ENCODE results near the gene COL4A1. TPM values are rescaled to one million over a fixed set of nuclear protein-coding genes. Genes with fewer than 3 reads are reported as not detected.
A peak's percentile ranks its signal among the peaks of the same experiment; 100 is the strongest.

Gene COL4A1
- total RNA-seq, 1 donor from 2014 or later: 756 TPM

GRCh38 chr13:110254751-110255553, 52.0 kb downstream of the COL4A1 start:
- peak overlapping the region; percentile 85 to 95 for H3K27ac ChIP-seq
- intact Hi-C loops (cut with DNase I): no loop called here
- DNase-seq (ENCODE audit: low spot score in 2 of 2): peak in 1 of 2 donors; percentile 61
- no peak overlapping the region for H3K4me3 ChIP-seq
- no peaks in the 10 kb centered on the region for H3K27me3 ChIP-seq
- no peak for TF ChIP-seq CTCF (IDR thresholded peaks at IDR 0.05)
- no peaks in the 10 kb centered on the region for H3K9me3 ChIP-seq
- H3K4me1 ChIP-seq: peaks cover 15 to 54% of the 10 kb centered on the region in 2 donors
- no peaks in the 10 kb centered on the region for H3K36me3 ChIP-seq

- intact Hi-C loops (cut with DNase I): no loop called here
- peak in 1 of 2 donors; percentile 71 for DNase-seq (ENCODE audit: low spot score in 2 of 2)
- Histone ChIP-seq H3K9me3 (no peaks in the 10 kb centered on the region), H3K36me3 (no peaks in the 10 kb centered on the region), H3K27ac (peak overlapping the region; percentile 85 to 95), H3K27me3 (no peaks in the 10 kb centered on the region), H3K4me1 (peaks cover 19 to 57% of the 10 kb centered on the region in 2 donors), H3K4me3 (no peak overlapping the region)
- no peak for TF ChIP-seq CTCF (IDR thresholded peaks at IDR 0.05)
Observed at GRCh38 chr13:110254151-110254679, 52.7 kb downstream of the COL4A1 start.

- Histone ChIP-seq H3K4me1 (peaks cover 19 to 64% of the 10 kb centered on the region in 2 donors), H3K36me3 (no peaks in the 10 kb centered on the region), H3K9me3 (no peaks in the 10 kb centered on the region), H3K27me3 (no peaks in the 10 kb centered on the region), H3K4me3 (peak overlapping the region in 1 of 2 donors; percentile 3), H3K27ac (peak overlapping the region; percentile 89 to 91)
- DNase-seq (ENCODE audit: low spot score in 2 of 2): peak in 1 of 2 donors; percentile 66
- intact Hi-C loops (cut with DNase I): no loop called here
- TF ChIP-seq CTCF (IDR thresholded peaks at IDR 0.05): no peak
Observed at GRCh38 chr13:110251193-110251819, 55.7 kb downstream of the COL4A1 start.

GRCh38 chr13:110250258-110250891, 56.6 kb downstream of the COL4A1 start:
- Histone ChIP-seq H3K9me3 (no peaks in the 10 kb centered on the region), H3K4me1 (peaks cover 14 to 70% of the 10 kb centered on the region in 2 donors), H3K4me3 (peak overlapping the region; percentile 2 to 3), H3K27ac (peak overlapping the region; percentile 89 to 91), H3K27me3 (no peaks in the 10 kb centered on the region), H3K36me3 (no peaks in the 10 kb centered on the region)
- DNase-seq (ENCODE audit: low spot score in 2 of 2): peak in 1 of 2 donors; percentile 77
- no peak for TF ChIP-seq CTCF (IDR thresholded peaks at IDR 0.05)
- intact Hi-C loops (cut with DNase I): loop anchor here (1.0 kb wide), 1 partner anchor 91 kb away; no protein-coding TSS in a partner anchor

- Histone ChIP-seq H3K27ac (peak overlapping the region; percentile 89 to 91), H3K4me1 (peaks cover 23 to 74% of the 10 kb centered on the region in 2 donors), H3K27me3 (no peaks in the 10 kb centered on the region), H3K9me3 (no peaks in the 10 kb centered on the region), H3K36me3 (no peaks in the 10 kb centered on the region), H3K4me3 (no peak overlapping the region)
- intact Hi-C loops (cut with DNase I): no loop called here
- no peak for TF ChIP-seq CTCF (IDR thresholded peaks at IDR 0.05)
- DNase-seq (ENCODE audit: low spot score in 2 of 2): peak in 1 of 2 donors; percentile 63
Observed at GRCh38 chr13:110249326-110249725, 57.6 kb downstream of the COL4A1 start.

All from ascending aorta (tissue), 2 donors.